GM18517 (cell line): Measurements from ENCODE around the gene CCR7.

Experiments
- ATAC-seq: cut with Tn5 transposase; IDR thresholded peaks from one replicate; pipeline ENCODE4 v1.9.1; 2021; ENCODE audit warnings: mild to moderate bottlenecking, moderate library complexity; ENCODE audit not compliant: unreplicated experiment

CCR7 gene

DNA sequence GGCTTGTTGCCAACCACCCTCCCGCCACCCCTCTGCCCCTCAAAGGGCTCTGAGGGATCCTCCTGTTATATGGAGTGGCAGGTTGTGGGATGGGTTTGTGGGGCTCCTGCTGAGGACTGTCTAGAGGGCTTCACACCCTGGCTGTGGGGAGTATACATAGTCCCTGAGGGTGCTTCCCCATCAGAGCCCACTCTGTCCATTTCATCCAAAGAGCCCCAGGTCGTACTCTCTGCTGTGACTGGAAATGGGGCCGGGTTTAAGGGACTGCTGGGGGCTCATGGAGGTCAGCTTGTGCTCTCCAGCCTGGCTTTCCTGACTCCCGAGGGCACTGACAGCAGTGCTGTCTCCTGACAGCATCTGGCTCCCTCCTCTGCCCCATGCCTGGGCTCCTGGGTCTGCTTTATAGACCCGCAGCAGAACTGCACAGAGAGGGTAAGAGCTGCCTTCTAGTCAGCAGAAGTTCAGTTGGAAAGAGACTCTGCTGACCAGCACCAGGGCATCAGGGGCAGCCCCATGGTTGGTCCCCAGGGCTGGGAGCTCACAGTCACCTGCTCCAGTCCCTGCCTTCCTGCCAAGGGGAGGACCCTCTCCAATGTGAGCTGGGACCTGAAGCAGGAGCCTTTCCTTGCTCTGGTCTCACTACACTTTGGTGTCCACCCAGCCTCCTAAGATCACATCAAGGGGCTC lies 46.0 kb downstream of the CCR7 start:
- no peak for ATAC-seq

DNA sequence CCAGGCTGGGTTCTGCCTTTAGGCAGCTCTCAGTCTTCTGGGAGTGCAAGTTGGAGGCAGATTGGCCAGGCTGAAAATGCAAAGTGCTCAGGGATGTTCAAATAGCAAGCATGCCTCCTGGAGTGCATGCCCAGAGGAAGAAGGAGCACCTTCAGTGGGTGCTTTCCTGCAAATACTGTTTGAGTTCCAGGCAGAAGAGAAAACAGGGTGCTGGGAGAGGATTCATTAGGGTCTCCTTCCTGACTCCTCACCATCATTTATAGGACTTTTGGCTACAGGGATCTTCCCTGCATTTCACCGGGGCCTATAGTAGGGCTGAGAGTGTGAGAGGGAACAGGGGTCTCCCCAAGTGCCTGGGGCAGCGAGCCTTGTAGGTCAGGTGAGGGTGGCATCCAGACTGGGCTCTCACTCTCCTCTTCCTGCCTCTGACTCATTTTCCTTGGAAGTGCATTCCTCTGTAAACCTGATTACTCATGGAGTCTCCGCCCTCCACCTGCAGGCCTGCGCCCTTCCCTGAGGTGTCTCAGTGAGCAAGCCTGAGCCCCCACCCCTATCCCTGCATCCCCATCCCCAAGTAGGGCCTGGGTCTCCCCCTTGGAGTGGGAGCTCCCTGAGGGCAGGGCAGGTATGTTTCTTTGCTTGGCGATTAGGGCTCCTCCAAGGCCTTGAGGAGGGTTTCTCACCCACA lies 46.7 kb downstream of the CCR7 start:
- ATAC-seq: no peak

DNA sequence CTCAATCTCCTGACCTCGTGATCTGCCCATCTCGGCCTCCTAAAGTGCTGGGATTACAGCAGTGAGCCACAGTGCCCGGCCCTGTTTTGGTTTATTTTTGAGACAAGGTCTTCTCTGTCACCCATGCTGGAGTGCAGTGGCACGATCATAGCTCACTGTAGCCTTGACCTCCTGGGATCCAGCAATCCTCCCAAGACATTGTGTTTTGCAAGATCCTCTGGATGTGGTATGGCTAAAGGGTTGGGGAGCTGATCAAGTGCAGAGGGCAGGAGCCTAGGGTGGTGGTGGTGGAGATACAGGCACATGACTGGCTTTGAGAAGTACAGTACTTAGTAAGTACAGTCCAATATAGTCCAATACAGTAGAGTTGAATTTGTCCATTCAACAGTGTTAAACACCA lies 47.3 kb downstream of the CCR7 start:
- ATAC-seq: no peak

DNA sequence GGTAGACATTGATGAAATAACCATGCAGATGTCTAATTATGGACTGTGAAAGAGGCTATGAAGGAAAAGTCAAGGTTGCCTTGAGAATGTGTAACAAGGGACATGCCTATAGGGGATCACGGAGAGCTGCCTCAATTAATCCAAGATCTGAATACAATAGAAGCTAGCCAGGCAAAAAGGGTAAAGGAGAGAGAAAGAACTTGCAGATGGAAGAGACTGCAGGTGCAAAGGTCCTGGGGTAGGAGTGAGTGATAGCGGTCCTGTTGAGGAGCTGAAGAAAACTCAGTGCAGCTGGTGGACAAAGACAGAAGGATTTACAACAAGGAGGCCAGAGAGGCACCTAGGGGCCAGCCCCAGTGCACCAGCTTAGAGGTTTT lies 48.0 kb downstream of the CCR7 start:
- ATAC-seq: no peak

DNA sequence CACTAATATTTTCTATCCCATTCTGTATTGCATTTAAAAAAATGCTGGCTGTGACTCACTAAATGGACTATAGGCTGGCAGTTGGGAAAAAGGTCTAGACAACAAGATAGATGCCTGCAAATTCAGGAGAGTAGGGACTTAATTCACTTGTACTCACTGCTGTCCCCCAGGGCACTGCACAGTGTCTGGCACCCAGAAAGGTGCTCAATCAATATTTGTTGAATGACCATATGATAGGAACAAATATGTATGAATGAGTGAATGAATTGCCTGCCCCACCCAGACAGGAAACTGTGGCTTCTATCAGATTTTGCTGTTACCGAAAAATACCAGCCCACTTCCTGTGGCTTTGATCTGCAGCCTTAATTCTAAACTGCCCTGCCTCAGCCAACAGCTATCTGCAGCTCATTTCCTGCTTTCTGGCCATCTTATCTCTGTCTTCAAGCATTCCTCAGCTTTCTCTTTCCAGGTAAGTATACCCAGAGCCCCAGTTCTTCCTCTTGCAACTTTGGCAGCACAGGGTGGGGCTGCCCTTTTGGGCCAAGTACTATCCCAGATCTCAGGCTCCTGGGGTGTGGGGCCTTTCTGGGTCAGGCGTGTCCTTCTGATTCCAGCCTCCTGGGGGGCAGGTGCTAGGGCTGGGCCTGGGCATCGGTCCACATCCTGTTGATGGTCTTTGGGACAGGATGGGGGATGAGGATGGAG lies 48.5 kb downstream of the CCR7 start:
- no peak for ATAC-seq

DNA sequence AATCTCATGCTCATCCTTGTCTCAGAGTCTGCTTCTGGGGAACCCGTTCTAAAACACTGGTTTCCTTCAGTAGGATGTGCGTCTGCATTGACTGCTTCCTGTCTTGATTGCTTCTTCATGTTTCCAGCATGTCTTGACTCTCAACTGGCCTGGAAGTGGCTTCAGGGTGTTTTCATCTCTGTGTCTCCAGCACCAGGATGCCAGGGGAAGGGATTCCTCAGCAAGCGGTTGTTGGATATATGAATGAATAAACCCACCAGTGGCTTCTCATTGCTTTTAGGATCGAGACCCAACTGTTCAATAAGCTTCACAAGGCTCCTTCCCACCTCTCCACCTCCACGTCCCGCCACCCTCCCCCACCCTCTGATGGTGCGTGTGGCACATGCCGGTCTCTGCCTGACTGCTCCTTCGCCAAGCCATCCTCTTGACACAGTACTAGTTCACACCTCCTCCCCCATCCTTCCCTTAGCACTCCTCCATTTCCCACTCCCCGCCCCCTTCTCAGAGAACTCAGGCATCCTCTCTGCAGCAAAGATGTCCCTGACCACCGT lies 49.7 kb downstream of the CCR7 start:
- ATAC-seq: no peak

DNA sequence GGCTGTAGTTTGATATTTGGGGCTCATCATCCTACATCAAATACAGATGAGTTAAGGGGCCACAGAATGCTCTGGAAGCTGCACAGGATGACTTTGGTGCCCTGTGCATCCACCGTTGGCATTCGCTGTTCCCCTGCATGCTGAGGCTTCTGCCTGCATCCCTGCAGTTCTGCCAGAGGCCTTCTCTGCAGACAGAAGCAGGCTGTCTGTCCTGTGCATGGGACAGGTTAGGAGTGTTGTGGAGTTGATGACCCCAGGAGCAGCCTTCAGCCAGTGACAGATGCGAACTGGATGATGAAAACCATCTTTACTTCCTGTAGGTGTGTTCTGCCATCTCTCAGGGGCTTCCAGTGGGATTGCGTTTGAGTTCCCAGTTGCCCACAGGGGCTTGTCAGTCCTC lies 50.3 kb downstream of the CCR7 start:
- no peak for ATAC-seq

DNA sequence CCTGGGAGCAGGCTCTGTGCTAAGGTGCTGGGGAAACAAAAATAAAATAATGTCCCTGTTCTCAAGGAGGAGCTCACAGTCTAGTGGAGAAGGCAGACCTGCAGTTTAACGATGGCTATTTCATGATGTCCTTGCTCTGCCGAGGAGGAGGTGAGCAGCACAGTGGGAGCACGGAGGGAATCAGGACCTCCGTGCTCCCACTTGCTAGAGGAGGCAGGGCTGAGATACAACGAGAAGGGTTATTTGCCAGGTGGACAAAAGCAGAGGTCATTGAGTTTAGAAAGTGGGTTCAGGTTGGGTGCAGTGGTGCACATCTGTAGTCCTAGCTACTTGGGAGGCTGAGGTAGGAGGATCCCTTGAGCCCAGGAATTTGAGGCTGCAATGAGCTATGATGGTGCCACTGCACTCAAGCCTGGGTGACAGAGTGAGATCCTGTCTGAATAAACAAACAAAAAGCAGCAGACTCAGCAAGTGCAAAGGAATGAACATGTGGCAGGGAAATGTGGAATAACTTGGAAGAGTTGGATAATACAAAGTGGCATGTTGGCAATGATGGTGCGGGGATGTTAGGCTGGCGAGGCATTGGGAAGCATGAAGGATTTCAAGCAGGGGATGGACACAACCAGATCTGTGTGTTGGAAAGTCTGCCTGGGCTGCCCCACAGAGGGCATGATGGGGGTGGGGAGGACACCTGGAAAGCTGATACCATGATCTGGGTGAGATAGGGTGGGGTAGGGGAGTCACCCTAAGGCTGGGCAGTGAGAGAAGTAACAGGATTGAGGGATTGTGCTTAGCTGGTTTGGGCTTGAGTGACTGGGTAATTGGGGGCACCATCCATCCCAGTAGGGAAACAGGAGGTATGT lies 51.0 kb downstream of the CCR7 start:
- ATAC-seq: no peak

DNA sequence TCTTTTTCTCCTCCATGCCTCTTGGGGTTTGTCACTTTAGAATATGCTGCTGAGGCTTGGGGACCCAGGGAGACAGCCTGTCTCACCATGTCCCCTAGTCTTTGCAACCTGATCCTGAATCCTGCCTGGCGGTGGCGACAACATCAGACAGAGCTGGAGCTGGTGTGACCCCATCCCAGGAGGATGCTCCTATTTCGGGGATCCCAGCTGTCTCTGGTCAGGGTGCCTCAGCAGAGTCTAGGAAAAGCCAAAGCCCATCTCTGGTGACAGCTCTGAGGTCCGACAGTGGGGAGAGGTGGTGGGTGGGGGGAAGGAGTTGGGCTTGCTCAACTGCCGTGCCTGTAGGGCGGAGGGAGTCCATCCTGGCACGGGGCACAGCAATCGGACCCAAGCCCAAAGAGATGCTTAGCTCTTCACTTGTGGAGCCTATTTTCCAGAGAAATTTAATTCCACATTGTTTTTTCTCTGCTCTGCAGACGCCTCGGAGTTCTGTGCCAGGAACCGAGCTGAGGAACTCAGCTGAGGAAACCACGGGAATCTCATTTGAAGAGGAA lies 53.5 kb downstream of the CCR7 start:
- ATAC-seq: no peak

DNA sequence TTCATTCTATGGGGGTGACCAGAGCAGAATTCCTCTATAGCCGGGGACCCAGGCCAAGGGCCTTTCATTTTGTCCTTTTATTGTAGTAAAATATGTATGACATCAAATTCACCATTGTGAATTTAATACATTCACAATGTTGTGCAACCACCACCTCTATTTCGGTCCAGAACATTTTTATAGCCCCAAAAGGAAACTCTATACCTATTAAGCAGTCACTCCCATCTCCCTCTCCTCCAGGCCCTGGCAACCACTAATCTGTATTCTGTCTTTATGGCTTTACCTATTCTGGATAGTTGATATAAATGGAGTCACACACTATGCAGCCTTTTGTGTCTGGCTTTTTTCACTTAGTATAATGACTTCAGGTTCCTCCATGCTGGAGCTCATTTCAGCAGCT lies 54.1 kb downstream of the CCR7 start:
- no peak for ATAC-seq

DNA sequence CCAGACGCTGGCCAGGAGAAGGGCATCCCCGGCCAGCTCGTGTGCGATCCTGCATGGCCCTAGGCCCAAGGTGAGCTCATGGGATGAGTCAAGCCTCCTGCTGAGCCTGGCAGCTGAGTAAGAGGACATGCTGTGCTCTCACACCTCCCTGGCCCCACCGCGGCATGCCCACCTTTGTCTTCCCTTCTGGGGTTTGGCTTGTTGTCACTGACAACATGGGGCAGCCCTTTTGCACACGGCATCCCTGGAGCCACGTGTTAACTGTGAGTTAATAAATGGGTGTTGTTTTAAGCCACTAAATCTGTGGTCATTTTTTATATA lies 55.0 kb downstream of the CCR7 start:
- no peak for ATAC-seq

DNA sequence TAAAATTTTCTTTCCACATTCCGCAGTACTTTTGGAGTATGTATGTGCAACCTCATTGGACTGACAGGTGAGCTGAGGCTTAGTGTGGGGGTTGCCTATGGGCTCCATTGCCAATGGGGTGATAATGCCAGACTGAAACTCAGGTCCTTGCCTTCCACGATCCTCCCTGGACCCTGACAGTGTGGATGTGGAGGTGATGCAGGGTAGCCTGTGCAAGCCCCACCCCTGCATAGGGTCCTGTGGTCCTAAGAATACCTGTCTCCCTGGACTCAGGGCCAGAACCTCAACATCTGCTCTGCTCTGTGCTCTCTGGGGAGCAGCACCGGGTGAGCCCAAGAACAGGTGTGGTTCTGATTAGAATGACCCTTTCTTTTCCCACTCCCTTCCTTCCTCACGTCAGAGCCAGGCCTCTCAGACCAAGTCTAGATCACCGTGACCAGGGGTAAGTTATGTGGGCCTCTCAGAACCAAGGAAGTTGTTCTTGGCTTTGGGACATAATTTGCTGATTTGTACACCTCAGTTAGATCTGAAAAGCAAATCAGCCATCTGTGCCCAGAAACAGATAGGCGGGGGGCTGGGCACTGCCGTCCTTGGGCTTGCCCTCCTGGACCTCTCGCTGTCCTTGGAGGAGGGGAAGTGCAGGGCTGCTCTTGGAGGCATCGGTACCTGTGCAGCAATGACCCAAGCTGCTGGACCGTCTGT lies 55.5 kb downstream of the CCR7 start:
- ATAC-seq: no peak

DNA sequence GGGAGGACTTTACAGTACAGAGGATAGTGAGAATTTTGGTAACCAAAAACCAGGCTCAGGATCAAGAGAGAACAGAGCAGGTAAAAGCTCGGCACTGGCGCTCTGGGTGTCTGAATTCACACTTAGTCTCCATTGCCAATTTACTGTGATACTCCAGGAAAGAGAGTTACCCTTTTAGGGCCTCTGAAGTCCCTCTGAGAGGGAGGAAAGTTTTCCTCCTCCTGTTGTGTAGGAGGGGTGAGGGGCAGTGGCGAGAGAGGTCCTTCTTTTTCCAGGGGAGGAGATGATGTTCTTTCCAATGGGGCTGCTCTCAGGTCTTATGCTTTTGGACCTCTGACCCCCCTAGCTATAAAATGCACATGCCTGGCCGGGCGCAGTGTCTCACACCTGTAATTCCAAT lies 58.5 kb downstream of the CCR7 start:
- no peak for ATAC-seq
